ENCODE results near the gene ARSH. TPM values are rescaled to one million over a fixed set of nuclear protein-coding genes. Genes with fewer than 3 reads are reported as not detected.

Gene ARSH
- total RNA-seq, 1 donor from 2014 or later, result not detected

DNA sequence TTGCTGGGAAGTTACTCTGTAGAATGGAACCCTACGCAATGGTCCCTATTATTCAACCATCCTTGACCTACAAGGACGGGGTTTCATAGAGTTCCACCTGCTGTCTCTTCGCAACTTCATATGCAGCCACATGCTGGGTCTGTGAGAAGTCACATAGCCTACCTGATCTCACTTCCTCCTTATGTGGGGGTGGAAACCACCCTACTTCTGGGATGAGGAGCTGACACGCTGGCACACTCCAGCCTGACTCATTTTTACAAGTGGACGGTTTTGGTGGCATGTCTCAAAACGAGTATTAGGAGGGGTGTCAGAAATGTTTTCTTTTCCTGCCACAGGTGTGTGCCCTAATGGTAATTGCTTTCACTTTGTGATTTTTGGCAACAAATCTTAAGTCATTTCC, 40.4 kb upstream of the ARSH start:
- peak overlapping the region; percentile 85 for H3K27ac Mint-ChIP-seq

DNA sequence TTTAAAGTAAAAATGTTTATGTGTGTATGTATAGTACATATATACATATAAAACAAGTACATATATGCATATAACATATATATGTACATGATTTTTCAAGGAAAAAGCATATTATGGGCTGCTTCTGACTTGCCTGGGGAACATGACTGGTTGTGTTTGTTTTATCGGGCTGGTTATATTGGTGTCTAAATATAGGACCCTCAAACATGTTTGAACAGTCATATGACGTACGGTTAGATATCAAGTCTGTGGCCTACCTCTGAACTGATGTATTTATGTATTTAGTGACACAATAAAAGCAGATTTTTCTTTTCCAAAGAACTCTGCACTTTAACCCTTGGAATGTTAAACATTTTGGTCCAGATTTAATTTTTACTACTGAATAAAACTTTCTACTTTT, 39.3 kb upstream of the ARSH start:
- TF ChIP-seq, protein P1, sequence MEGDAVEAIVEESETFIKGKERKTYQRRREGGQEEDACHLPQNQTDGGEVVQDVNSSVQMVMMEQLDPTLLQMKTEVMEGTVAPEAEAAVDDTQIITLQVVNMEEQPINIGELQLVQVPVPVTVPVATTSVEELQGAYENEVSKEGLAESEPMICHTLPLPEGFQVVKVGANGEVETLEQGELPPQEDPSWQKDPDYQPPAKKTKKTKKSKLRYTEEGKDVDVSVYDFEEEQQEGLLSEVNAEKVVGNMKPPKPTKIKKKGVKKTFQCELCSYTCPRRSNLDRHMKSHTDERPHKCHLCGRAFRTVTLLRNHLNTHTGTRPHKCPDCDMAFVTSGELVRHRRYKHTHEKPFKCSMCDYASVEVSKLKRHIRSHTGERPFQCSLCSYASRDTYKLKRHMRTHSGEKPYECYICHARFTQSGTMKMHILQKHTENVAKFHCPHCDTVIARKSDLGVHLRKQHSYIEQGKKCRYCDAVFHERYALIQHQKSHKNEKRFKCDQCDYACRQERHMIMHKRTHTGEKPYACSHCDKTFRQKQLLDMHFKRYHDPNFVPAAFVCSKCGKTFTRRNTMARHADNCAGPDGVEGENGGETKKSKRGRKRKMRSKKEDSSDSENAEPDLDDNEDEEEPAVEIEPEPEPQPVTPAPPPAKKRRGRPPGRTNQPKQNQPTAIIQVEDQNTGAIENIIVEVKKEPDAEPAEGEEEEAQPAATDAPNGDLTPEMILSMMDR (IDR thresholded peaks at IDR 0.05; ENCODE audit: unreplicated experiment), result no peak
- Mint-ChIP-seq H3K36me3 (ENCODE audit: insufficient read depth) (no peaks in the 10 kb centered on the region), H3K4me3 (ENCODE audit: low read depth) (no peak overlapping the region), H3K4me1 (ENCODE audit: low read depth) (peaks cover 30% of the 10 kb centered on the region), H3K27me3 (no peaks in the 10 kb centered on the region), H3K27ac (no peak overlapping the region), H3K9me3 (ENCODE audit: low read depth) (peaks cover 3% of the 10 kb centered on the region)
- no peak for DNase-seq (ENCODE audit: low spot score, unreplicated experiment)

More for the DNA sequence above, 40.4 kb upstream of the ARSH start:
- Mint-ChIP-seq H3K4me1 (ENCODE audit: low read depth) (peaks cover 38% of the 10 kb centered on the region), H3K36me3 (ENCODE audit: insufficient read depth) (no peaks in the 10 kb centered on the region), H3K27me3 (no peaks in the 10 kb centered on the region), H3K9me3 (ENCODE audit: low read depth) (peaks cover 3% of the 10 kb centered on the region), H3K4me3 (ENCODE audit: low read depth) (no peak overlapping the region)
- TF ChIP-seq, protein P1 (IDR thresholded peaks at IDR 0.05; ENCODE audit: unreplicated experiment), result no peak
- no peak for DNase-seq (ENCODE audit: low spot score, unreplicated experiment)

DNA sequence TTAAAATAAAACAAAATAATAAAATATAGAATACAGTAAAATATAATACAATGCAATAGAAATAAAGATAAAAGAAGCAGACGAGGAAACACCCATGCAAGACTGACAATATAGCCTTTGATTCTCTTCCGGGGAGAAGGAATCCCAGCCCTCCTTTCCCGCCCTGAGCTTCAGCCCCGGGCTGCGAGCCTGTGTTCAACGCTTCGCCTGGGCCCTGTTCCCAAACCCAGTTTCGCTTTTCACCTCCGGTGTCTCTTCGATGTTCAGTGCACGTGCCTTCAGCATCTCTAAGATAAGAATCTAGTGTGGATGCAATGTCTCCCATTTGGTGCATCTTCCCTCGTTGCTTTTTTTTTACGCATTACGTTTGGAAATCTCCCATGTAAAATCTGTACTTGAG, 38.8 kb upstream of the ARSH start:
- peaks cover 26% of the 10 kb centered on the region for H3K4me1 Mint-ChIP-seq (ENCODE audit: low read depth)
- TF ChIP-seq, protein P1 (IDR thresholded peaks at IDR 0.05; ENCODE audit: unreplicated experiment), result no peak
- no peaks in the 10 kb centered on the region for H3K36me3 Mint-ChIP-seq (ENCODE audit: insufficient read depth)
- no peak overlapping the region for H3K27ac Mint-ChIP-seq
- DNase-seq (ENCODE audit: low spot score, unreplicated experiment), result no peak
- no peak overlapping the region for H3K4me3 Mint-ChIP-seq (ENCODE audit: low read depth)
- no peaks in the 10 kb centered on the region for H3K27me3 Mint-ChIP-seq
- H3K9me3 Mint-ChIP-seq (ENCODE audit: low read depth), result peaks cover 3% of the 10 kb centered on the region

DNA sequence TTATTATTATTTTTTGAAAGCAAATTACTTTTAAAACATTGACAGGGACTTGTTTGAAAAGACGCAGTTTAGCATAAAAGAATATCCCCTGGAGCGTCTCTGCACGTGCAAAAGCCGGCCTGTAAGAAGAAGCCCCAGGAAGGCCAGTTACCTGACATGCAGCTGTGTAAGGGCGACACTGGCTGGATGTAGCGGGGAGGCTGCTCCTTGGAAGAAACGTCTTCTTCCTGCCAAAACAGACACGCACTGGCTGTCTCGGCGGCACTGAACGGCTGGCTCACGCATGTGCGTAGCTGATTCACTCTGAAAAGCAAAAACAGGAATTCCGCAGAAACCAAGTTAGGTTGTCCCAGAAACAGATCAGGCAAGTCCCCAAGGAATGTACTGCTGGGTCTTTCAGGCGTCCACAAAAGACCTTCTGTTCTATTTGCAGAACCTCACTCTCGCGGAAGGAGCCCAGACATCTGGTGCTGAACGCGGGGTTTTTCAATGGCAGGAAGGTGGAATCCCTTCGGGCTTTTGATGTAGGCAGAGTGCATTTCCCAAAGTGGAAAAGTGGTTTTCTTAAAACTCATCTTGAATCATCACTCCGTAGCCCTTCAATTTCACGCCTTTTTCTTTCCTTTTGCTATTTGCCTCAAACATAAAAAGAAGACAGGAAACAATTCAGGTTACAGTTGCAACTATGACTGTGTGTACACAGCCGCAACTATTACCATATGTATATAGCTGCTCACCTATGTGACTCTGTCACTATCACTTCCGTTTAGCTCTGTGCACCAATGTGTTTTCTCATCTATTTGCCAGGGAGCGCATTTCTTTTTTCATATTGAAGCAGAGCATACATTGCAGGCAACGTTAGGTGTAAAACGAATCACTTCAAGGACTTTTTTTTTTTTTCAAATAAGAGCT, 38.1 kb upstream of the ARSH start:
- Mint-ChIP-seq H3K9me3 (ENCODE audit: low read depth) (peaks cover 3% of the 10 kb centered on the region), H3K4me1 (ENCODE audit: low read depth) (peaks cover 20% of the 10 kb centered on the region), H3K27ac (peak overlapping the region; percentile 83), H3K4me3 (ENCODE audit: low read depth) (no peak overlapping the region), H3K27me3 (no peaks in the 10 kb centered on the region), H3K36me3 (ENCODE audit: insufficient read depth) (no peaks in the 10 kb centered on the region)
- no peak for DNase-seq (ENCODE audit: low spot score, unreplicated experiment)
- TF ChIP-seq, protein P1 (IDR thresholded peaks at IDR 0.05; ENCODE audit: unreplicated experiment), result no peak

DNA sequence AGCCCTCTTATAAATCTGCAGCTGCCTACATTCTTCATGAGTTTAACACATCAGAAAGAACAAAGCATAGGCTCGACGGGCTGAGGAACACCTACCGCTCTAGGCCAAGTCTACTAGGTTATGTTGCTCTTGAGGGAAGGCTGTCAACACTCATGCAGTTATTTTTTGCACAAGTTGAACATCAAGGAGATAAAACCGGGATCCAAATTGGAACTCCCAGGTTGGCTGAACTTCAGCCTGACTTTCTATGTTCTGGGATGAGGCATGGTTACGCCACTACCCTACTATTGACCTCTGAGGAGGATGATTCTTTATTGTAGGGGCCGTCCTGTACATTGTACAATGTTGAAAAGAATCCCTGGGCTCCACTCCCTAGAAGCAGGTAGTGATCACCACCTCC, 37.3 kb upstream of the ARSH start:
- Mint-ChIP-seq H3K4me3 (ENCODE audit: low read depth) (no peak overlapping the region), H3K27ac (no peak overlapping the region), H3K36me3 (ENCODE audit: insufficient read depth) (no peaks in the 10 kb centered on the region), H3K4me1 (ENCODE audit: low read depth) (peaks cover 22% of the 10 kb centered on the region), H3K27me3 (no peaks in the 10 kb centered on the region), H3K9me3 (ENCODE audit: low read depth) (peaks cover 3% of the 10 kb centered on the region)
- no peak for DNase-seq (ENCODE audit: low spot score, unreplicated experiment)
- TF ChIP-seq, protein P1 (IDR thresholded peaks at IDR 0.05; ENCODE audit: unreplicated experiment), result no peak

All from progenitor cell of endocrine pancreas (in vitro differentiated cells).